Astrocyte of the cerebellum (primary cell): ENCODE results near the gene FOXN3.

Experiments used
- DNase-seq: peaks from one replicate; pipeline ENCODE4 v3.0.0-alpha.2; 2011; ENCODE audit warnings: low read depth
- H3K4me3 ChIP-seq: 2 replicates; pipeline ENCODE4 v1.5.1; 2011; ENCODE audit warnings: mild to moderate bottlenecking, low read depth, low read length, moderate library complexity
- in situ Hi-C: cut with HindIII; loops from 2 replicates; pipeline ENCODE4 v1.10.0; 2017; ENCODE audit warnings: low sequenced_read_pairs
- TF ChIP-seq, protein P1 (sequence below): IDR thresholded peaks from 2 replicates; pipeline ENCODE4 v1.5.1; 2012; ENCODE audit warnings: low read length, low read depth, moderate library complexity, mild to moderate bottlenecking; ENCODE audit errors: missing control alignments

The FOXN3 gene

DNA sequence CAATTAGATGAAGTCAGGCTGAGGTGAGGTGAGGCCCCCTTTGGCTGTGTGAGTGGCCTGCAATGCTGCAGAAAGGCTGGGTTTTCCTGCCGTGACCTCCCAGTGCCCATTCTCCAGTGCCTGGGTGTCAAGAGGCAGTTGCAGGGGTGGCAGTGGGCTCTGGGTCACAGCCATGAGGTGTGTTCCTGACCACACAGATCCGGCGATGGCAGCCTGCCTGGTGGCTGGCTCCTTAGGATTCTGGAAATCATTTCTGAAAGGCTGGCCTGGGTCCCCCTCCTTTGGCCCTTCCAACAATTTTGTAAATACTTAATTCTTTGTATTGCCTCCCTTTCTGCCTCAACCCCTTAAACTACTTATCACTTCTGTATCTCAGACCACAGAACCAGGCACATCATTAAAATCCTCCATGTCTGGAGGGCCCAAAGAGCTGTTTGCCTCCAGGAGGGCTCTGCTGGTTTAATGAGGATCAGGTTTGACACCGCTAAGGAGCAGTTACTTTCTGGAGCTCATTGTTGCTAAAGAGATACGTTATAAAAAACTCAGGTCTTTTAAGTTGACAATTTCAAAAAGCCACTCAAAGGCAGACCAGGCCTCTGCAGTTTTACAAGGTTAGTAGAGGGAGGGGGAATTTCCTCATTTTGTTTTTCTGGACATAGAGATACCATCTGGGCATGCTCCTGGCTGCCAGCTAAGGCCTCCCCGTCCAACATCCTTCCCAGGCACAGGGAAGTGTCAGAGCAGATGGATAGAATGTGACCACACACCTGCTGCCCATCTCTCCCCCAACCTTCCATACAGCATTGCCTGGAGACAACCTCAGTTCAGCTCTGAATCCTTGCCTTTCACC, 204.4 kb downstream of the FOXN3 start:
- TF ChIP-seq, protein P1, sequence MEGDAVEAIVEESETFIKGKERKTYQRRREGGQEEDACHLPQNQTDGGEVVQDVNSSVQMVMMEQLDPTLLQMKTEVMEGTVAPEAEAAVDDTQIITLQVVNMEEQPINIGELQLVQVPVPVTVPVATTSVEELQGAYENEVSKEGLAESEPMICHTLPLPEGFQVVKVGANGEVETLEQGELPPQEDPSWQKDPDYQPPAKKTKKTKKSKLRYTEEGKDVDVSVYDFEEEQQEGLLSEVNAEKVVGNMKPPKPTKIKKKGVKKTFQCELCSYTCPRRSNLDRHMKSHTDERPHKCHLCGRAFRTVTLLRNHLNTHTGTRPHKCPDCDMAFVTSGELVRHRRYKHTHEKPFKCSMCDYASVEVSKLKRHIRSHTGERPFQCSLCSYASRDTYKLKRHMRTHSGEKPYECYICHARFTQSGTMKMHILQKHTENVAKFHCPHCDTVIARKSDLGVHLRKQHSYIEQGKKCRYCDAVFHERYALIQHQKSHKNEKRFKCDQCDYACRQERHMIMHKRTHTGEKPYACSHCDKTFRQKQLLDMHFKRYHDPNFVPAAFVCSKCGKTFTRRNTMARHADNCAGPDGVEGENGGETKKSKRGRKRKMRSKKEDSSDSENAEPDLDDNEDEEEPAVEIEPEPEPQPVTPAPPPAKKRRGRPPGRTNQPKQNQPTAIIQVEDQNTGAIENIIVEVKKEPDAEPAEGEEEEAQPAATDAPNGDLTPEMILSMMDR, result no peak
- no peak for DNase-seq
- in situ Hi-C loops, result no loop called here
- no peak overlapping the region for H3K4me3 ChIP-seq

GRCh38 chr14:89209558-89209957, 207.5 kb downstream of the FOXN3 start:
- H3K4me3 ChIP-seq, result no peak overlapping the region
- in situ Hi-C loops, result no loop called here
- no peak for DNase-seq
- TF ChIP-seq, protein P1, result no peak

DNA sequence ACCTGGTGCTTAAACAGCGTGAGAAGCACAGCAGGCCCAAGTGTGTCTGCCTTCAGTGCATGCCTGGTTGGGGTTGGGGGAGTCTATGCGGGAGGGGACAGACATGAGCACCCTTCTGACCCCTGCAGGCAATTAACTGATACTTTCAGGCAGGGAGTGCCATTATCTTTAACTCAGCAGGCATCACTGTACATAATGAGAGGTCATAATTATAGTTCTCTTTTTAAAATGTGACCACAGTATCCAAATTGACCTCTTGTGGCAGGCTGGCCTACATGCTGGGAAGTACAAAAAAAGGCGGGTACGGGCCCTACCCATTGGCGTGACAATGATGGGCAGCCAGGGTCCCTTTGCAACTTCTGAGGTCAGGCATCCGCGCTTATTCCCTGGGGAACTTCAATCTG, 209.1 kb downstream of the FOXN3 start:
- DNase-seq, result no peak
- in situ Hi-C loops, result no loop called here
- TF ChIP-seq, protein P1, result no peak
- no peak overlapping the region for H3K4me3 ChIP-seq

GRCh38 chr14:89206389-89207031, 210.5 kb downstream of the FOXN3 start:
- DNase-seq, result no peak
- no peak overlapping the region for H3K4me3 ChIP-seq
- TF ChIP-seq, protein P1, result no peak
- in situ Hi-C loops, result no loop called here

DNA sequence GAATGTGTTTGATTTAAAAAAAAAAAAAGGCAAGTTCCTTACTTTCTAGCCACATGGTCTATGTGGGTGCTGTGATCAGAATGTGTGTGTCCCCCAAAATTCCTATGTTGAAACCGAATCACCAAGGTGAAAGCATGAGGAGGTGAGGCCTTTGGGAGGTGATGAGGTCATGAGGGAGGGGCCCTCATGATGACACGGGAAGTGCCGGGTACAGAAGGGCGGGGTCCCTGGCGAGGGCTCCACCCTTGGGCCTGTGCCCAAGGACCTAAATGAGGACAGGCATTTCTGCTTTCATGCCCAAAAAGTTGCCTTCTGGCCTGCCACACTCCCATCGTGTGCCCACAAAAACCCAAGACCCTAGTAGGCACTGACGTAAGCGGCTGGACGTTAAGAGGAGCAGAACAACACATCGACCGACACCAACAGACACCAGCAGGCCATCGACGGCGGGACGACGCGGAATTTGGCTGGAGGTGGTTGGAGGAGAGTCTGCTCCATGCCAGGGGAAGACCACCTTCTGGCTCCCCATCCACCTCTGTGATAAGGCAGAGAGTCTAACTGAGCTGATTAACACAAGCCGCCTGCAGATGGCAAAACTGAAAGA, 211.8 kb downstream of the FOXN3 start:
- in situ Hi-C loops, result no loop called here
- no peak overlapping the region for H3K4me3 ChIP-seq
- no peak for DNase-seq
- TF ChIP-seq, protein P1, result no peak

GRCh38 chr14:89202413-89203190, 214.4 kb downstream of the FOXN3 start:
- H3K4me3 ChIP-seq, result no peak overlapping the region
- TF ChIP-seq, protein P1, result no peak
- DNase-seq, result no peak
- in situ Hi-C loops, result no loop called here
